WTC11 (cell line): Measurements from ENCODE around the gene ALOX12B. TPM values are rescaled to one million over a fixed set of nuclear protein-coding genes. Genes with fewer than 3 reads are reported as not detected.
A peak's percentile ranks its signal among the peaks of the same experiment; 100 is the strongest.

Experiments used
- ATAC-seq: fragments of 200-7000 bp; cut with Tn5 transposase; 2 replicates; pipeline ENCODE4 v1.10.0; 2021; ENCODE audit warnings: mild to moderate bottlenecking, moderate library complexity
- CTCF ChIA-PET: fragments of 300-600 bp; sonication (Branson Sonifier 250); formaldehyde crosslinking; loops from one replicate; lab custom pipeline; 2021; ENCODE audit warnings: antibody characterized with exemption; lab: Charles Lee
- POLR2A ChIA-PET: fragments of 350-600 bp; sonication (Branson Sonifier 250); formaldehyde crosslinking; loops from one replicate; lab custom pipeline; 2021; ENCODE audit warnings: antibody characterized with exemption; lab: Charles Lee
- DNase-seq: peaks from one replicate; pipeline ENCODE4 v3.0.0; 2021; ENCODE audit warnings: low spot score
- H3K27ac Mint-ChIP-seq: 2 replicates; pipeline ENCODE4 v1.8.0; 2021; ENCODE audit warnings: mixed read lengths
- H3K27me3 Mint-ChIP-seq: 2 replicates; pipeline ENCODE4 v1.8.0; 2021; ENCODE audit warnings: low read depth, mild to moderate bottlenecking, moderate library complexity, mixed read lengths
- H3K36me3 Mint-ChIP-seq: 2 replicates; pipeline ENCODE4 v1.8.0; 2021; ENCODE audit warnings: mixed read lengths
- H3K4me1 Mint-ChIP-seq: 2 replicates; pipeline ENCODE4 v1.8.0; 2022; ENCODE audit warnings: mixed read lengths
- H3K4me3 Mint-ChIP-seq: 2 replicates; pipeline ENCODE4 v1.8.0; 2021; ENCODE audit warnings: mild to moderate bottlenecking, moderate library complexity, mixed read lengths
- H3K9me3 Mint-ChIP-seq: 2 replicates; pipeline ENCODE4 v1.8.0; 2021; ENCODE audit warnings: mixed read lengths
- E2F4 ChIP-seq: sonication (generic); formaldehyde crosslinking; IDR thresholded peaks from 2 replicates; pipeline ENCODE4 v1.8.1; 2022; ENCODE audit warnings: low read depth, mild to moderate bottlenecking, moderate library complexity, missing genetic modification reagents, borderline replicate concordance
- GABPB1 ChIP-seq: sonication (generic); formaldehyde crosslinking; IDR thresholded peaks from 2 replicates; pipeline ENCODE4 v1.8.1; 2023; ENCODE audit warnings: mild to moderate bottlenecking, missing genetic modification reagents
- GRHL2 ChIP-seq: fragments of 250-450 bp; sonication (Bioruptor Pico); IDR thresholded peaks from 2 replicates; pipeline ENCODE4 v1.8.0; 2022; ENCODE audit warnings: mild to moderate bottlenecking, moderate library complexity; ENCODE audit not compliant: insufficient replicate concordance, severe bottlenecking
- HMGXB4 ChIP-seq: sonication (generic); formaldehyde crosslinking; IDR thresholded peaks from 2 replicates; pipeline ENCODE4 v1.8.1; 2023; ENCODE audit warnings: mild to moderate bottlenecking, moderate library complexity, missing genetic modification reagents
- RELA ChIP-seq: sonication (generic); formaldehyde crosslinking; IDR thresholded peaks from 2 replicates; pipeline ENCODE4 v1.8.1; 2022; ENCODE audit warnings: missing genetic modification reagents, mild to moderate bottlenecking, borderline replicate concordance
- SMAD3 ChIP-seq: sonication (generic); formaldehyde crosslinking; IDR thresholded peaks from 2 replicates; pipeline ENCODE4 v1.8.0; 2022; ENCODE audit warnings: missing genetic modification reagents, mild to moderate bottlenecking, borderline replicate concordance
- SP1 ChIP-seq: sonication (generic); formaldehyde crosslinking; conservative IDR thresholded peaks from 2 replicates; pipeline ENCODE4 v1.8.1; 2022; ENCODE audit warnings: missing genetic modification reagents
- TEAD4 ChIP-seq: sonication (generic); formaldehyde crosslinking; IDR thresholded peaks from 2 replicates; pipeline ENCODE4 v1.8.0; 2022; ENCODE audit warnings: mild to moderate bottlenecking, missing genetic modification reagents
- ZBTB21 ChIP-seq: sonication (generic); formaldehyde crosslinking; IDR thresholded peaks from 2 replicates; pipeline ENCODE4 v1.8.1; 2023; ENCODE audit warnings: mild to moderate bottlenecking, missing genetic modification reagents, borderline replicate concordance
- ZNF121 ChIP-seq: sonication (generic); formaldehyde crosslinking; IDR thresholded peaks from 2 replicates; pipeline ENCODE4 v1.8.0; 2023; ENCODE audit warnings: missing genetic modification reagents
- ZNF281 ChIP-seq: sonication (generic); formaldehyde crosslinking; IDR thresholded peaks from 2 replicates; pipeline ENCODE4 v1.8.0; 2023; ENCODE audit warnings: mild to moderate bottlenecking, missing genetic modification reagents
- ZSCAN18 ChIP-seq: fragments of 250-450 bp; sonication (Bioruptor Pico); IDR thresholded peaks from 2 replicates; pipeline ENCODE4 v2.1.2; 2022; ENCODE audit warnings: mild to moderate bottlenecking, moderate library complexity
- total RNA-seq: library from RNA; stranded (reverse); gene quantifications from 3 replicates; pipeline ENCODE4 v1.2.3, GENCODE V29; 2021
- TF ChIP-seq, protein P1 (sequence below): fragments of 250-450 bp; sonication (Bioruptor Pico); conservative IDR thresholded peaks from 2 replicates; pipeline ENCODE4 v1.9.0; 2021; ENCODE audit warnings: mild to moderate bottlenecking
- TF ChIP-seq, protein P2 (sequence below): sonication (generic); formaldehyde crosslinking; IDR thresholded peaks from 2 replicates; pipeline ENCODE4 v1.8.1; 2022; ENCODE audit warnings: missing genetic modification reagents, borderline replicate concordance
- TF ChIP-seq, protein P3 (sequence below): fragments of 250-450 bp; sonication (Bioruptor Pico); IDR thresholded peaks from 2 replicates; pipeline ENCODE4 v1.9.0; 2021; ENCODE audit warnings: mild to moderate bottlenecking

ALOX12B gene
- total RNA-seq, 1 experiment from 2014 or later, result 0.72 TPM

DNA sequence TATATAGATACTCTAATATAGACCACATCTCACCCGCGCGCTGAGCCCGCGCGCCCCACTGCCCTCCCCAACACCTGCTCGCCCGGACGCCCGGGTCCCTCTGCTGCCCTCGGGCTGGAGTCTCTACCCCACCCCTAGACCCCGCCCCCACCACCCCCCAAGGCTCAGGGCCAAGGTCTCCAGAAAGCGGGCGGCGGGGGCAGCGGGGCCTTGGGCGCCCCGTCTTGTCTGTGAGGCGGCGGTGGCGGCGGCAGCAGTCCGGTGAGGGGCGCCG, 33.8 kb upstream of the ALOX12B start (continued):
- TF ChIP-seq, protein P1, sequence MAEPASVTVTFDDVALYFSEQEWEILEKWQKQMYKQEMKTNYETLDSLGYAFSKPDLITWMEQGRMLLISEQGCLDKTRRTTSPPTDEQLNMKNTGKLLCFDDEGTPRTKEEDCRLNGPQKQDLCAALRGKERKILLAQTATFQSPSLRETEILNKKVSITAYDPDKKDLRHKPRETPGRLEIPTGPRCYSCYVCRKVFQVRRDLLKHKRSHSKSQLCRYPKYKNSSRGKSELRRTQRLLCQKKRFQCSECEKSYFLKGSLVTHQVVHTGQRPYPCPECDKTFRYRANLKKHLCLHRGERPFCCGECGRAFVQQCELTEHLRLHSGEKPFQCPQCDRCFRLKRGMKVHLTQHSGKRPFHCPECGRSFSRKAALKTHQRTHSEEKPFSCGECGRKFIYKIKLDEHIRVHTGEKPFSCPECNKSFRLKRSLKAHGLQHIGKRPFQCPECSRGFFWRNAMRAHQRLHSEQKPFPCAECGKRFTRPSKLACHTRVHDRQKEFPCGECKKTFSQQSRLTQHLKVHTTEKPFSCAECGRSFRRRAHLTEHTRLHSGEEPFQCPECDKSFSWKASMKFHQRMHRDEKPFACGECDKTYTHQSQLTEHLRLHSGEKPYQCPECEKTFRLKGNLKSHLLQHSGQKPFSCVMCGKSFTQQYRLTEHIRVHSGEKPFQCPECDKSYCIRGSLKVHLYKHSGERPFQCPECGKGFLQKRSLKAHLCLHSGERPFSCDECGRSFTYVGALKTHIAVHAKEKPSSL (CRISPR knock-in tag), result no peak
- TF ChIP-seq GABPB1, result no peak
- TF ChIP-seq RELA (CRISPR knock-in tag), result no peak
- TF ChIP-seq, protein P2, sequence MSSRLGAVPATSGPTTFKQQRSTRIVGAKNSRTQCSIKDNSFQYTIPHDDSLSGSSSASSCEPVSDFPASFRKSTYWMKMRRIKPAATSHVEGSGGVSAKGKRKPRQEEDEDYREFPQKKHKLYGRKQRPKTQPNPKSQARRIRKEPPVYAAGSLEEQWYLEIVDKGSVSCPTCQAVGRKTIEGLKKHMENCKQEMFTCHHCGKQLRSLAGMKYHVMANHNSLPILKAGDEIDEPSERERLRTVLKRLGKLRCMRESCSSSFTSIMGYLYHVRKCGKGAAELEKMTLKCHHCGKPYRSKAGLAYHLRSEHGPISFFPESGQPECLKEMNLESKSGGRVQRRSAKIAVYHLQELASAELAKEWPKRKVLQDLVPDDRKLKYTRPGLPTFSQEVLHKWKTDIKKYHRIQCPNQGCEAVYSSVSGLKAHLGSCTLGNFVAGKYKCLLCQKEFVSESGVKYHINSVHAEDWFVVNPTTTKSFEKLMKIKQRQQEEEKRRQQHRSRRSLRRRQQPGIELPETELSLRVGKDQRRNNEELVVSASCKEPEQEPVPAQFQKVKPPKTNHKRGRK (CRISPR knock-in tag), result no peak
- TF ChIP-seq SMAD3 (CRISPR knock-in tag), result no peak

GRCh38 chr17:8120520-8121406, 33.2 kb upstream of the ALOX12B start:
- peak overlapping the region; percentile 95 for H3K27ac Mint-ChIP-seq
- H3K9me3 Mint-ChIP-seq, result no peaks in the 10 kb centered on the region
- CTCF ChIA-PET, result interaction anchor here (0.7 to 9.8 kb wide), 20 partner anchors 11 to 205 kb away, joined by 3 to 118 read pairs (median 12); partner anchors contain the start of genes AURKB, BORCS6 and SLC25A35
- ATAC-seq, result peak; percentile 17
- H3K4me3 Mint-ChIP-seq, result peak overlapping the region; percentile 85
- POLR2A ChIA-PET, result interaction anchor here (0.8 to 1.3 kb wide), 9 partner anchors 13 to 510 kb away, joined by 3 to 7 read pairs (median 4); partner anchors contain the start of gene KRABD2
- H3K27me3 Mint-ChIP-seq, result peaks cover 73% of the 10 kb centered on the region
- DNase-seq, result peak; percentile 92
- H3K36me3 Mint-ChIP-seq, result no peaks in the 10 kb centered on the region
- H3K4me1 Mint-ChIP-seq, result peaks cover 17% of the 10 kb centered on the region
- TF ChIP-seq SP1 (CRISPR knock-in tag), result peak; percentile 16; the same call in 1 of the 2 replicates
- TF ChIP-seq TEAD4 (CRISPR knock-in tag), result no peak
- TF ChIP-seq ZNF121 (CRISPR knock-in tag), result peak; percentile 95
- no peak for TF ChIP-seq E2F4
- peak; percentile 99 for TF ChIP-seq HMGXB4 (CRISPR knock-in tag)
- no peak for TF ChIP-seq ZBTB21 (CRISPR knock-in tag)
- TF ChIP-seq ZSCAN18 (CRISPR knock-in tag), result no peak
- 0 out of 2 replicates have a peak, but pooled peaks have one; percentile 32 for TF ChIP-seq ZNF281 (CRISPR knock-in tag)
- no peak for TF ChIP-seq GRHL2 (CRISPR knock-in tag)
- TF ChIP-seq, protein P3, sequence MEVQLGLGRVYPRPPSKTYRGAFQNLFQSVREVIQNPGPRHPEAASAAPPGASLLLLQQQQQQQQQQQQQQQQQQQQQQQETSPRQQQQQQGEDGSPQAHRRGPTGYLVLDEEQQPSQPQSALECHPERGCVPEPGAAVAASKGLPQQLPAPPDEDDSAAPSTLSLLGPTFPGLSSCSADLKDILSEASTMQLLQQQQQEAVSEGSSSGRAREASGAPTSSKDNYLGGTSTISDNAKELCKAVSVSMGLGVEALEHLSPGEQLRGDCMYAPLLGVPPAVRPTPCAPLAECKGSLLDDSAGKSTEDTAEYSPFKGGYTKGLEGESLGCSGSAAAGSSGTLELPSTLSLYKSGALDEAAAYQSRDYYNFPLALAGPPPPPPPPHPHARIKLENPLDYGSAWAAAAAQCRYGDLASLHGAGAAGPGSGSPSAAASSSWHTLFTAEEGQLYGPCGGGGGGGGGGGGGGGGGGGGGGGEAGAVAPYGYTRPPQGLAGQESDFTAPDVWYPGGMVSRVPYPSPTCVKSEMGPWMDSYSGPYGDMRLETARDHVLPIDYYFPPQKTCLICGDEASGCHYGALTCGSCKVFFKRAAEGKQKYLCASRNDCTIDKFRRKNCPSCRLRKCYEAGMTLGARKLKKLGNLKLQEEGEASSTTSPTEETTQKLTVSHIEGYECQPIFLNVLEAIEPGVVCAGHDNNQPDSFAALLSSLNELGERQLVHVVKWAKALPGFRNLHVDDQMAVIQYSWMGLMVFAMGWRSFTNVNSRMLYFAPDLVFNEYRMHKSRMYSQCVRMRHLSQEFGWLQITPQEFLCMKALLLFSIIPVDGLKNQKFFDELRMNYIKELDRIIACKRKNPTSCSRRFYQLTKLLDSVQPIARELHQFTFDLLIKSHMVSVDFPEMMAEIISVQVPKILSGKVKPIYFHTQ (CRISPR knock-in tag), result no peak
